ENCODE data around the gene CLN6. TPM values are rescaled to one million over a fixed set of nuclear protein-coding genes. Genes with fewer than 3 reads are reported as not detected.
"Not testable (repeated sequence)": the region's sequence is repeated elsewhere in the genome, so short reads cannot be mapped to it uniquely, and the experiment has no call there.

CLN6 gene
- total RNA-seq, 2 donors from 2014 or later: 10.7 to 12.3 TPM

- intact Hi-C loops (cut with DNase I): loop anchor here in 1 of 2 donors (10.0 kb wide), 1 partner anchor 45 kb away; no protein-coding TSS in a partner anchor
- no peak for DNase-seq
- no peak for ATAC-seq
Observed at GRCh38 chr15:68259883-68260282, 30.4 kb upstream of the CLN6 start.

- intact Hi-C loops (cut with DNase I): loop anchor here in 1 of 2 donors (10.0 kb wide), 1 partner anchor 46 kb away; no protein-coding TSS in a partner anchor
- DNase-seq (no peak), ATAC-seq (no peak)
Observed at GRCh38 chr15:68258692-68259091, 29.2 kb upstream of the CLN6 start.

GRCh38 chr15:68256675-68257450 lies 27.3 kb upstream of the CLN6 start:
- ATAC-seq: peak; percentile 95 to 96
- DNase-seq: peak; percentile 88
- intact Hi-C loops (cut with DNase I): loop anchor here in 1 of 2 donors (10.0 kb wide), 1 partner anchor 48 kb away; no protein-coding TSS in a partner anchor

- intact Hi-C loops (cut with DNase I): loop anchor here (2.0 to 10.0 kb wide), 3 partner anchors 48 to 129 kb away; no protein-coding TSS in a partner anchor
- ATAC-seq (peak in 1 of 2 donors; percentile 19), DNase-seq (peak; percentile 24)
Observed at GRCh38 chr15:68252925-68253534, 23.5 kb upstream of the CLN6 start.

- intact Hi-C loops (cut with DNase I): no loop called here
- ATAC-seq (peak in 1 of 2 donors; percentile 29), DNase-seq (no peak)
Observed at GRCh38 chr15:68249058-68249713, 19.7 kb upstream of the CLN6 start.

GRCh38 chr15:68244235-68244634 lies 14.7 kb upstream of the CLN6 start:
- intact Hi-C loops (cut with DNase I): no loop called here
- ATAC-seq (no peak), DNase-seq (no peak)

- no peak for ATAC-seq
- intact Hi-C loops (cut with DNase I): no loop called here
- DNase-seq: no peak
Observed at GRCh38 chr15:68241088-68241935, 11.8 kb upstream of the CLN6 start.

GRCh38 chr15:68239025-68239424 lies 9.5 kb upstream of the CLN6 start:
- DNase-seq (no peak), ATAC-seq (no peak)
- intact Hi-C loops (cut with DNase I): no loop called here

- ATAC-seq (no peak), DNase-seq (no peak)
- intact Hi-C loops (cut with DNase I): no loop called here
Observed at GRCh38 chr15:68235022-68235421, 5.5 kb upstream of the CLN6 start.

GRCh38 chr15:68234520-68234919 lies 5.0 kb upstream of the CLN6 start:
- DNase-seq; ATAC-seq; intact Hi-C loops (cut with DNase I): not testable (repeated sequence)

GRCh38 chr15:68234060-68234459 lies 4.5 kb upstream of the CLN6 start:
- no peak for DNase-seq
- no peak for ATAC-seq
- intact Hi-C loops (cut with DNase I): no loop called here

GRCh38 chr15:68232937-68233336 lies 3.4 kb upstream of the CLN6 start:
- no peak for DNase-seq
- ATAC-seq: no peak
- intact Hi-C loops (cut with DNase I): no loop called here

- DNase-seq (peak; percentile 10), ATAC-seq (no peak)
- intact Hi-C loops (cut with DNase I): no loop called here
Observed at GRCh38 chr15:68232449-68232848, 2.9 kb upstream of the CLN6 start.

GRCh38 chr15:68231102-68231818 lies 1.7 kb upstream of the CLN6 start:
- ATAC-seq (no peak), DNase-seq (no peak)
- intact Hi-C loops (cut with DNase I): no loop called here

- ATAC-seq (no peak), DNase-seq (peak; percentile 29)
- intact Hi-C loops (cut with DNase I): no loop called here
Observed at GRCh38 chr15:68230157-68231100, 901 bp upstream of the CLN6 start.

- intact Hi-C loops (cut with DNase I): no loop called here
- DNase-seq (peak; percentile 36), ATAC-seq (no peak)
Observed at GRCh38 chr15:68228971-68229385, 550 bp downstream of the CLN6 start.

All from left cardiac atrium (tissue), 4 donors.